Measurements from ENCODE around the gene UBE3A. TPM values are rescaled to one million over a fixed set of nuclear protein-coding genes. Genes with fewer than 3 reads are reported as not detected.

Gene UBE3A
- total RNA-seq, 1 experiment from 2014 or later: 104 TPM

DNA sequence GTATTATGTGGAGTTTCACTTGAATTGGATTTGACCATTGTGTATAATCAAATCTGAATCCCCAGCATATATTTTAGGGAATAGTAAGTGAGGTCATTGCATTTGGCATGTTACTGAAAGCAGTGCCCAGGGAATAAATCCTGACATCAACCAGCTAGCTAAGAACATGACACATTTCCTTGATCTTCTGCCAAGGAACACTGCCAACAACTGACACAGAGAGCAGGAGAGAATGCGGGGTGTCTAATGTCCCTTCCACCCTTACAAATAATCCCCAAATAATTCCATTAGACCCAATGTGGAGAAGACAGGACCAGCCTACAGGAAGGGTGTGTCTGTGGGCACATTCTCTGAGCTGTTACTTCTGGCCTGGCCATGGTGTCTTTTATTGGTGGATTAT is 30.6 kb upstream of the UBE3A start:
- Histone ChIP-seq H3K4me3 (replicated peaks in 1 of 2; ENCODE audit: low read depth in 1 of 2, low read length in 2 of 2) (no peak overlapping the region), H3K9me2 (ENCODE audit: insufficient read depth) (no peaks in the 10 kb centered on the region), H3K4me2 (ENCODE audit: low read length) (no peak overlapping the region), H3K9me3 (ENCODE audit: control insufficient read depth in 1 of 2, insufficient read depth in 1 of 2, low read depth in 1 of 2, low read length in 2 of 2) (no peaks in the 10 kb centered on the region), H3K79me2 (ENCODE audit: insufficient read depth, low read length) (no peaks in the 10 kb centered on the region), H3K27ac (ENCODE audit: low read depth, low read length) (no peak overlapping the region), H4K20me1 (ENCODE audit: insufficient read depth) (no peaks in the 10 kb centered on the region), H3K27me3 (ENCODE audit: insufficient read depth, low read length) (no peaks in the 10 kb centered on the region), H2AFZ (ENCODE audit: low read depth, low read length, poor library complexity, severe bottlenecking) (no peak overlapping the region), H3K9ac (ENCODE audit: low read length) (no peak overlapping the region), H3K36me3 (ENCODE audit: control insufficient read depth in 1 of 2, insufficient read depth in 2 of 2, low read length in 2 of 2) (no peaks in the 10 kb centered on the region), H3K4me1 (ENCODE audit: control insufficient read depth in 1 of 2, insufficient read depth in 2 of 2, low read length in 2 of 2) (no peaks in the 10 kb centered on the region)
- TF ChIP-seq YY1 (IDR thresholded peaks at IDR 0.05; ENCODE audit: extremely low read depth, insufficient replicate concordance, low read depth, low read length) (no peak), TCF7L2 (IDR thresholded peaks at IDR 0.05; ENCODE audit: borderline replicate concordance, extremely low read depth, insufficient read depth, insufficient read length) (peak; percentile 19)
- ChIA-PET CTCF (no interaction called here), RAD21 (ENCODE audit: low non-redundant PET in 1 of 2, low total read pairs in 2 of 2, uncharacterized antibody in 2 of 2, unreplicated experiment in 2 of 2) (no interaction called here), POLR2A (no interaction called here)
- intact Hi-C loops (cut with micrococcal nuclease): no loop called here
- DNase-seq (ENCODE audit: low read depth, low spot score) (no peak), ATAC-seq (no peak)
- BruUV-seq (replicated peaks): no TSS peak

DNA sequence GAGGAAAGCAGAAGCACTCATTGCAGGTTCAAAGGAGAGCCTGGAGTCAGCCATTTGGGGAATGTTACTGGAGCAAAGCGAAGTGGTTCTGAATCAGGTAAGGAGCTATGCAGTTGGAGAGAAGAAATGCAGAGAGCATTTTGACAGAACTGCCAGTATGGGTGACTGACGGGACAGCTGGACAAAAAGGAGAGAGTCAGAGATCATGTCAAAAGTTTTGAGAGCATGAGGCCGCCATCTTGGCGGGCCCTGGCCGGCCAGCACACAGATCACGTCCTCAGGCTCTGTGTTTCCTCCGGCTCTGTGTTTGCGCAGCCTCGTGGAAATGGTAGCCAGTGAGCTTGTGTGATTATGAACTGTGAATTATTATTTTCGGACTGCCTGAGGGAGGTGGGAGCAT is 29.8 kb upstream of the UBE3A start:
- no peaks in the 10 kb centered on the region for H3K4me1 ChIP-seq (ENCODE audit: control insufficient read depth in 1 of 2, insufficient read depth in 2 of 2, low read length in 2 of 2)
- H2AFZ ChIP-seq (ENCODE audit: low read depth, low read length, poor library complexity, severe bottlenecking): no peak overlapping the region
- H3K4me3 ChIP-seq (replicated peaks in 1 of 2; ENCODE audit: low read depth in 1 of 2, low read length in 2 of 2): no peak overlapping the region
- no peaks in the 10 kb centered on the region for H3K79me2 ChIP-seq (ENCODE audit: insufficient read depth, low read length)
- no TSS peak for BruUV-seq (replicated peaks)
- CTCF ChIA-PET: no interaction called here
- no peaks in the 10 kb centered on the region for H4K20me1 ChIP-seq (ENCODE audit: insufficient read depth)
- RAD21 ChIA-PET (ENCODE audit: low non-redundant PET in 1 of 2, low total read pairs in 2 of 2, uncharacterized antibody in 2 of 2, unreplicated experiment in 2 of 2): no interaction called here
- H3K27me3 ChIP-seq (ENCODE audit: insufficient read depth, low read length): no peaks in the 10 kb centered on the region
- no peaks in the 10 kb centered on the region for H3K36me3 ChIP-seq (ENCODE audit: control insufficient read depth in 1 of 2, insufficient read depth in 2 of 2, low read length in 2 of 2)
- ATAC-seq (no peak), DNase-seq (ENCODE audit: low read depth, low spot score) (no peak)
- intact Hi-C loops (cut with micrococcal nuclease): no loop called here
- TF ChIP-seq SP1 (IDR thresholded peaks at IDR 0.05; ENCODE audit: low read depth): no peak
- H3K27ac ChIP-seq (ENCODE audit: low read depth, low read length): no peak overlapping the region
- H3K9me2 ChIP-seq (ENCODE audit: insufficient read depth): no peaks in the 10 kb centered on the region
- no peak overlapping the region for H3K4me2 ChIP-seq (ENCODE audit: low read length)
- H3K9me3 ChIP-seq (ENCODE audit: control insufficient read depth in 1 of 2, insufficient read depth in 1 of 2, low read depth in 1 of 2, low read length in 2 of 2): no peaks in the 10 kb centered on the region
- no peak overlapping the region for H3K9ac ChIP-seq (ENCODE audit: low read length)
- POLR2A ChIA-PET: no interaction called here

GRCh38 chr15:25465835-25466234 is 27.0 kb upstream of the UBE3A start:
- ATAC-seq (no peak), DNase-seq (ENCODE audit: low read depth, low spot score) (no peak)
- ChIA-PET RAD21 (ENCODE audit: low non-redundant PET in 1 of 2, low total read pairs in 2 of 2, uncharacterized antibody in 2 of 2, unreplicated experiment in 2 of 2) (no interaction called here), POLR2A (no interaction called here), CTCF (no interaction called here)
- H2AFZ ChIP-seq (ENCODE audit: low read depth, low read length, poor library complexity, severe bottlenecking): no peak overlapping the region
- H3K9me3 ChIP-seq (ENCODE audit: control insufficient read depth in 1 of 2, insufficient read depth in 1 of 2, low read depth in 1 of 2, low read length in 2 of 2): no peaks in the 10 kb centered on the region
- BruUV-seq (replicated peaks): no TSS peak
- intact Hi-C loops (cut with micrococcal nuclease): no loop called here
- no peak overlapping the region for H3K9ac ChIP-seq (ENCODE audit: low read length)
- H3K9me2 ChIP-seq (ENCODE audit: insufficient read depth): no peaks in the 10 kb centered on the region
- no peaks in the 10 kb centered on the region for H3K27me3 ChIP-seq (ENCODE audit: insufficient read depth, low read length)
- no peak overlapping the region for H3K27ac ChIP-seq (ENCODE audit: low read depth, low read length)
- H3K4me2 ChIP-seq (ENCODE audit: low read length): no peak overlapping the region
- H3K36me3 ChIP-seq (ENCODE audit: control insufficient read depth in 1 of 2, insufficient read depth in 2 of 2, low read length in 2 of 2): no peaks in the 10 kb centered on the region
- H3K4me3 ChIP-seq (replicated peaks in 1 of 2; ENCODE audit: low read depth in 1 of 2, low read length in 2 of 2): no peak overlapping the region
- no peaks in the 10 kb centered on the region for H4K20me1 ChIP-seq (ENCODE audit: insufficient read depth)
- no peaks in the 10 kb centered on the region for H3K4me1 ChIP-seq (ENCODE audit: control insufficient read depth in 1 of 2, insufficient read depth in 2 of 2, low read length in 2 of 2)
- H3K79me2 ChIP-seq (ENCODE audit: insufficient read depth, low read length): no peaks in the 10 kb centered on the region
- no peak for TF ChIP-seq SRF (IDR thresholded peaks at IDR 0.05; ENCODE audit: low read depth)
- no peak for TF ChIP-seq CBX3 (IDR thresholded peaks at IDR 0.05; ENCODE audit: low read depth)
- no peak for TF ChIP-seq FOSL1 (IDR thresholded peaks at IDR 0.05; ENCODE audit: low read depth)
- TF ChIP-seq TCF7L2 (IDR thresholded peaks at IDR 0.05; ENCODE audit: borderline replicate concordance, extremely low read depth, insufficient read depth, insufficient read length): no peak
- TF ChIP-seq JUND (IDR thresholded peaks at IDR 0.05): no peak
- TF ChIP-seq, protein P1, sequence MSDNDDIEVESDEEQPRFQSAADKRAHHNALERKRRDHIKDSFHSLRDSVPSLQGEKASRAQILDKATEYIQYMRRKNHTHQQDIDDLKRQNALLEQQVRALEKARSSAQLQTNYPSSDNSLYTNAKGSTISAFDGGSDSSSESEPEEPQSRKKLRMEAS (IDR thresholded peaks at IDR 0.05): no peak
- no peak for TF ChIP-seq CTCF (IDR thresholded peaks at IDR 0.05 in 2 of 3, conservative IDR thresholded peaks at IDR 0.05 in 1 of 3; ENCODE audit: borderline replicate concordance in 1 of 3, insufficient read depth in 1 of 3, low read depth in 2 of 3, low read length in 2 of 3)
- no peak for TF ChIP-seq EZH2phosphoT487 (IDR thresholded peaks at IDR 0.05; ENCODE audit: borderline replicate concordance)
- no peak for TF ChIP-seq ZNF274 (IDR thresholded peaks at IDR 0.05; ENCODE audit: low read depth, low read length)
- no peak for TF ChIP-seq SIN3A (IDR thresholded peaks at IDR 0.05; ENCODE audit: low read depth)
- TF ChIP-seq ELF1 (IDR thresholded peaks at IDR 0.05; ENCODE audit: borderline replicate concordance, low read depth): no peak
- no peak for TF ChIP-seq POLR2A (IDR thresholded peaks at IDR 0.05; ENCODE audit: borderline replicate concordance, extremely low read depth, insufficient read depth, insufficient read length)
- no peak for TF ChIP-seq EZH2 (IDR thresholded peaks at IDR 0.05)
